ENCODE results near the gene RETSAT.

Gene RETSAT

DNA sequence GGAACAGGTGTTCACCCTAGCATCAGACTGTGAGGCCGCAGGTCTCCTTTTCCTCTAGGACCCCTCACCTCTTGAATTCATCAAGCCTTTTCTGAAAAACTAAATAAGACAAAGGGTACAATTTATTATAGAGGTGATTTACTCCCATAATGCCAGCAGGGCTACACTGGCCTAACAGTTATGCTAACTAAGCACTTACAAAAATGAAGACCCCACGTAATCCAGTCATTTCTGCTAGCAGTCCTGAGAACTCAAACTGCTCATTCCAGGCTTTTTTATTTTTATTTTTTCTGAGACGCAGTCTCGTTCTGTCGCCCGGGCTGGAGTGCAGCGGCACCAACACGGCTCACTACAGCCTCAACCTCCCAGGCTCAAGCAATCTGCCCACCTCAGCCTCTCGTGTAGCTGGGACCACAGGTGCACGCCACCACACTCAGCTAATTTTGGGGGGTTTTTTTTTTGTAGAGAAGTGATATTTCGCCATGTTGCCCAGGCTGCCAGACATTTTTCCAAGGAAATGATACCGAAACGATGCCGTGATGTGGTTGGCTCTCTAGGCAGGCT, 41.7 kb upstream of the RETSAT start:
- CTCF ChIA-PET: no interaction called here
- Histone ChIP-seq H3K9me3 (ENCODE audit: control insufficient read depth, insufficient read depth, low read depth, low read length) (no peaks in the 10 kb centered on the region), H3K27ac (ENCODE audit: extremely low read depth, low read depth, low read length) (no peak overlapping the region), H3K4me3 (ENCODE audit: low read depth, low read length) (no peak overlapping the region), H3K36me3 (ENCODE audit: control insufficient read depth in 2 of 2, insufficient read depth in 1 of 2, low read length in 2 of 2) (peaks cover 0 to 6% of the 10 kb centered on the region in 2 experiments; a peak in 1 of 3 replicates), H3K4me1 (ENCODE audit: control insufficient read depth, insufficient read depth, low read length) (no peaks in the 10 kb centered on the region)
- POLR2A ChIA-PET: no interaction called here
- TF ChIP-seq ZNF112 (tag by site-specific recombination; IDR thresholded peaks at IDR 0.05) (no peak), SCRT1 (tag by site-specific recombination; IDR thresholded peaks at IDR 0.05; ENCODE audit: borderline replicate concordance) (no peak), ZNF211 (tag by site-specific recombination; IDR thresholded peaks at IDR 0.05; ENCODE audit: low read depth) (no peak), SALL2 (tag by site-specific recombination; IDR thresholded peaks at IDR 0.05; ENCODE audit: borderline replicate concordance) (no peak), ZNF140 (tag by site-specific recombination; IDR thresholded peaks at IDR 0.05) (no peak), ZNF658 (tag by site-specific recombination; IDR thresholded peaks at IDR 0.05) (no peak), ZNF133 (tag by site-specific recombination; IDR thresholded peaks at IDR 0.05) (no peak), ZNF24 (tag by site-specific recombination; IDR thresholded peaks at IDR 0.05) (no peak), ZNF544 (tag by site-specific recombination; IDR thresholded peaks at IDR 0.05) (no peak), ZNF571 (tag by site-specific recombination; IDR thresholded peaks at IDR 0.05) (no peak), ZNF670 (tag by site-specific recombination; IDR thresholded peaks at IDR 0.05; ENCODE audit: low read depth) (no peak)
- TF ChIP-seq, protein P1, sequence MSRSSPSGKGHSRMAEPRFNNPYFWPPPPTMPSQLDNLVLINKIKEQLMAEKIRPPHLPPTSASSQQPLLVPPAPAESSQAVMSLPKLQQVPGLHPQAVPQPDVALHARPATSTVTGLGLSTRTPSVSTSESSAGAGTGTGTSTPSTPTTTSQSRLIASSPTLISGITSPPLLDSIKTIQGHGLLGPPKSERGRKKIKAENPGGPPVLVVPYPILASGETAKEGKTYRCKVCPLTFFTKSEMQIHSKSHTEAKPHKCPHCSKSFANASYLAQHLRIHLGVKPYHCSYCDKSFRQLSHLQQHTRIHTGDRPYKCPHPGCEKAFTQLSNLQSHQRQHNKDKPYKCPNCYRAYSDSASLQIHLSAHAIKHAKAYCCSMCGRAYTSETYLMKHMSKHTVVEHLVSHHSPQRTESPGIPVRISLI (tag by site-specific recombination; IDR thresholded peaks at IDR 0.05): no peak
- TF ChIP-seq, protein P2, sequence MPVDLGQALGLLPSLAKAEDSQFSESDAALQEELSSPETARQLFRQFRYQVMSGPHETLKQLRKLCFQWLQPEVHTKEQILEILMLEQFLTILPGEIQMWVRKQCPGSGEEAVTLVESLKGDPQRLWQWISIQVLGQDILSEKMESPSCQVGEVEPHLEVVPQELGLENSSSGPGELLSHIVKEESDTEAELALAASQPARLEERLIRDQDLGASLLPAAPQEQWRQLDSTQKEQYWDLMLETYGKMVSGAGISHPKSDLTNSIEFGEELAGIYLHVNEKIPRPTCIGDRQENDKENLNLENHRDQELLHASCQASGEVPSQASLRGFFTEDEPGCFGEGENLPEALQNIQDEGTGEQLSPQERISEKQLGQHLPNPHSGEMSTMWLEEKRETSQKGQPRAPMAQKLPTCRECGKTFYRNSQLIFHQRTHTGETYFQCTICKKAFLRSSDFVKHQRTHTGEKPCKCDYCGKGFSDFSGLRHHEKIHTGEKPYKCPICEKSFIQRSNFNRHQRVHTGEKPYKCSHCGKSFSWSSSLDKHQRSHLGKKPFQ (tag by site-specific recombination; IDR thresholded peaks at IDR 0.05): no peak
- TF ChIP-seq, protein P3, sequence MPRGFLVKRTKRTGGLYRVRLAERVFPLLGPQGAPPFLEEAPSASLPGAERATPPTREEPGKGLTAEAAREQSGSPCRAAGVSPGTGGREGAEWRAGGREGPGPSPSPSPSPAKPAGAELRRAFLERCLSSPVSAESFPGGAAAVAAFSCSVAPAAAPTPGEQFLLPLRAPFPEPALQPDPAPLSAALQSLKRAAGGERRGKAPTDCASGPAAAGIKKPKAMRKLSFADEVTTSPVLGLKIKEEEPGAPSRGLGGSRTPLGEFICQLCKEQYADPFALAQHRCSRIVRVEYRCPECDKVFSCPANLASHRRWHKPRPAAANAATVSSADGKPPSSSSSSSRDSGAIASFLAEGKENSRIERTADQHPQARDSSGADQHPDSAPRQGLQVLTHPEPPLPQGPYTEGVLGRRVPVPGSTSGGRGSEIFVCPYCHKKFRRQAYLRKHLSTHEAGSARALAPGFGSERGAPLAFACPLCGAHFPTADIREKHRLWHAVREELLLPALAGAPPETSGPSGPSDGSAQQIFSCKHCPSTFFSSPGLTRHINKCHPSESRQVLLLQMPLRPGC (tag by site-specific recombination; IDR thresholded peaks at IDR 0.05): no peak
- TF ChIP-seq, protein P4, sequence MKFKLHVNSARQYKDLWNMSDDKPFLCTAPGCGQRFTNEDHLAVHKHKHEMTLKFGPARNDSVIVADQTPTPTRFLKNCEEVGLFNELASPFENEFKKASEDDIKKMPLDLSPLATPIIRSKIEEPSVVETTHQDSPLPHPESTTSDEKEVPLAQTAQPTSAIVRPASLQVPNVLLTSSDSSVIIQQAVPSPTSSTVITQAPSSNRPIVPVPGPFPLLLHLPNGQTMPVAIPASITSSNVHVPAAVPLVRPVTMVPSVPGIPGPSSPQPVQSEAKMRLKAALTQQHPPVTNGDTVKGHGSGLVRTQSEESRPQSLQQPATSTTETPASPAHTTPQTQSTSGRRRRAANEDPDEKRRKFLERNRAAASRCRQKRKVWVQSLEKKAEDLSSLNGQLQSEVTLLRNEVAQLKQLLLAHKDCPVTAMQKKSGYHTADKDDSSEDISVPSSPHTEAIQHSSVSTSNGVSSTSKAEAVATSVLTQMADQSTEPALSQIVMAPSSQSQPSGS (tag by site-specific recombination; IDR thresholded peaks at IDR 0.05; ENCODE audit: low read depth): no peak

DNA sequence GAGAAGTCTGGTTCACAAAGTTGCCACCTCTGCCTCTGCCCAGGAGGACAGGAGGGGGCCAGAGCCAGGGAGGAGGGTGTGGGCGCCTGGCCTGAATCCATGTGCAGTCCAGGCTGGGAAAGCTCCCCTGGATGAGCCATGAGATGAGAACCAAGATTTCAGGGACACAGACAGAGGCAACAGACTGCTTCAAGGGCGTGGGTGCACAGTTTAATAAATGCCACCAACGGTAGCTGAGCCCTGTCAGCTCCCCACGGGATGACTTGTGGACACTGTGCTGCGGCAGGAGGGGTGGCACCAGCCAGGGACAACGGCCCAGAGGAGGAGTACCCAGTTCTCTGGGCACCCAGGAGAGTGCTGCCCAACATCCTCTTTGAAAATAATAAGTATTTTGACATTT, 40.6 kb upstream of the RETSAT start:
- Histone ChIP-seq H3K4me3 (ENCODE audit: low read depth, low read length) (no peak overlapping the region), H3K36me3 (ENCODE audit: control insufficient read depth in 2 of 2, insufficient read depth in 1 of 2, low read length in 2 of 2) (peaks cover 0 to 14% of the 10 kb centered on the region in 2 experiments; a peak in 1 of 3 replicates), H3K9me3 (ENCODE audit: control insufficient read depth, insufficient read depth, low read depth, low read length) (no peaks in the 10 kb centered on the region), H3K4me1 (ENCODE audit: control insufficient read depth, insufficient read depth, low read length) (no peaks in the 10 kb centered on the region), H3K27ac (ENCODE audit: extremely low read depth, low read depth, low read length) (no peak overlapping the region)
- ChIA-PET POLR2A (interaction anchor here (1.4 kb wide), 2 partner anchors 144 to 155 kb away, joined by 3 to 4 read pairs; partner anchors contain the start of gene MAT2A), CTCF (interaction anchor here (2.5 kb wide), 1 partner anchor 156 kb away, joined by 11 read pairs; no protein-coding TSS in a partner anchor)
- TF ChIP-seq ZNF777 (tag by site-specific recombination; IDR thresholded peaks at IDR 0.05; ENCODE audit: borderline replicate concordance): no peak
- TF ChIP-seq ZFHX2 (tag by site-specific recombination; conservative IDR thresholded peaks at IDR 0.05): peak; percentile 45
- no peak for TF ChIP-seq KLF1 (tag by site-specific recombination; IDR thresholded peaks at IDR 0.05)
- TF ChIP-seq EGR2 (tag by site-specific recombination; IDR thresholded peaks at IDR 0.05; ENCODE audit: low read depth): peak; percentile 35; the same call in 1 of the 2 replicates
- no peak for TF ChIP-seq ZNF121 (tag by site-specific recombination; IDR thresholded peaks at IDR 0.05)
- TF ChIP-seq ZNF223 (tag by site-specific recombination; IDR thresholded peaks at IDR 0.05): no peak

Measured in HEK293 (cell line).